H4 (cell line): Measurements from ENCODE around the gene DCTN1. TPM values are rescaled to one million over a fixed set of nuclear protein-coding genes. Genes with fewer than 3 reads are reported as not detected.
"Not testable (repeated sequence)": the region's sequence is repeated elsewhere in the genome, so short reads cannot be mapped to it uniquely, and the experiment has no call there.

ENCODE experiments used
- DNase-seq: peaks from one replicate; pipeline ENCODE4 v3.0.0-alpha.2; 2015; ENCODE audit warnings: low spot score
- total RNA-seq: library from RNA; depleted of rRNA; stranded (reverse); fragments of >200 nt; shearing (Covaris generic); gene quantifications from 2 replicates; pipeline ENCODE4 v1.2.3, GENCODE V29; 2014; rRNA removed

The DCTN1 gene
- 55.1 and 67.2 TPM in 2 replicates for total RNA-seq

DNA sequence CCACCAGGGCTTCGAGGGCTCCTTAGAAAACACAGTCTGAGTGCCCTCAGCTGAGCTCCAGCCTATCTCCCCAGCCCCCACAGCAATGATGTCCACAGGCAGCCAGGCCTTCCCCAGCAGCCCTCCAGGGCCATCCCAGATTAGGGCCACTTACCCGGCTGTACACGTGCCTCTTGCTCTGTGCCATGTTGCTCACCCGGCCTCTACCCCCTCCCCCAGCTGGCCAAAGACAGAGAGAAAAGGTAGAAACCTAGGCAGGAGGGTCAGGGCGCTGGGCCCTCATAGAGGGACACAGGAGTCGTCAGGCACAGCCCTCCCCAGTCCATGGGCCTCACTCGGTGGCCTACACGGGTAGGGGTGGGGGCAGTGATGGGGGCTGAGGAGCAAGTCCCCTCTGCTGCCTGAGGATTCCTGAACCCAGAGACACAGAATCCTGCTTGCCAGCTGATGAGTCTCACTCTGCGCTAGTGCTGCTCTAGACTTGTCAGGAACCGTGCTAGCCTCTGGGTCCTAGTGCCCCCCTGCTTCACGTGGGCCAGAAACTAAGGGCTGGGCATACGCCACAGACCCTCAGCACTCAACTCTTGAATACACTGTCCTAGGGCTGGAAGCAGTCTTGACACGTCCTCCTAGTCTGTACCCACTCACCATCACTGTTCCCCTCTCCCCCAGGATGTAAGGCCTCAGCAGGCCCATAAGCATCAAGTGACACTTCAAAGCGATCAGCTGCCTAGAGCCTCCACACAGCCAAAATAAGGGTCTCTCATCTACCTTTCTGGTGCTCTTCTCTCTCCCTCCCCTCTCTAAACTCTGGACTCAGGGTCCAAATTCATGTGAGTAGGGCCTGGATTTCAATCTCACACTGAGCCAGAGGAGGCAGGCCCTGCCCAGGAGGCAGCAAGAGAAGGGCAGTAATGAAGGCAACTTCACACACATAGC is at the start of gene DCTN1:
TSS of gene DCTN1 (minus strand) at position 461 of the 939 bp plus-strand sequence. CDS start at position 187, 274 bp downstream.
- no peak for DNase-seq

DNA sequence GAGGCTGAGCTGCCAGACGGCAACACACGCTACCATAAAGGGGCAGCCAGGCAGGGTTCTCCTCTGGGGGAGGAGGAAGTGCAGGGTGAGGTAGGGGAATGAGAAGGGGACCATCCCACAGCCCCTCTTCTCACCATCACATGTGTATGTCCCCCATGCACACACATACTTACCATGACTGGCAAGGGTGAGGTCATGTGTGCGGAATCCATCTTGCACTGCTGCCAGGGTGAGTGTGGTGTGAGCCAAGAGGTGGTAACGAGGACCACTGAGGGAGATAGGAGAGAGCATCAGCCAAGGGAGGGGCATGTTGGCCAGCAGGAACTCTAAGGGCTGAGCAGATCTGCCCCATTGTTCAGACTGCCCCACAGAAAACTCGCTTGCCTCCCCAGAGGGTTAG is 48.6 kb upstream of the DCTN1 start:
- no peak for DNase-seq

DNA sequence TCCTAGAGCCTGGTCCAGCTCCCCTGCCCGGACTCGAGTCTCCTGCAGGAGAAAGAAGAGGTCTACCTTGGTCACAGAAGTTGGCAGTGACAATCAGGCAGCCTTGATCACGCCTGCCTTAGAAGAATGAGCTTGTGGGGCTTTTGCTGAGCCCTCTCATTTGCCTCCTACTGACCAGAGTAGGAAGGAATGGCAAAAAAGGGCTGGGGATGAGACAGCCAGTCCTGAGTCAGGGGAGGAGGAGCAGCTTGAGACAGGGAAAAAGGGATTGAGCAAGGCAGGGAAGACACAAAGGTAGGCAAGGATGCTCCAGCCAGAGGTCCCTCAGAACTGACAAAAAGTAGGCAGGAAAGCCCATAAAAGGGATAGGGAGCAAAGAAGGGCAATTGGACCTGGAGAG is 47.4 kb upstream of the DCTN1 start:
- no peak for DNase-seq

DNA sequence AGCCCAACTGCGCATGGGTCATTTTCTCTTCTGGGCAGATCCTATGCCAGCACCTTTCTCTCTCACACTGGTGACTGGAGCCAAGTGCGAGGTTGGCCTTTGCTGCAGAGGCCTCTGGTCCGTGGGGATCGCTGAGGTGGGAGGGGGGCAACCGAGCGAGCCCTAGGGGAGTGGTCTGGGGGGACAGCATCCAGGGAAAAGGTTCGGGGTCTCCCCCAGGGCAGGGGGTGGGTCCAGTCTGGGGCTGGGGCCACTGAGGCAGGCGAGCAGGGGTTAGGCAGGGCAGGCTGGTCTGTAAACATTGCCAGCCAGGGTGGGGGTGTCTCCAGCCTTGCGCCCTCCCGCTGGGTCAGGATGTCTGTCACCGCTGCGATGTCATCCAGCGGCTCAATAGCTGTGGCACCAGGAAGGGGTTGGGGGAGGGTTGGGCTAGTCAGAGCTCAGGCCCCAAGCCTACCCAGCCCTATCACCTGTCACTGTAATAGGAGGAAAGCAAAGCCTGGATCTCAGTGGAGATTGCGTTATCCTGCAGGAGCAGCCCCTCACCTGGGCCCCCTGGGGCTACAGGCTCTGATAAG is 46.2 kb upstream of the DCTN1 start:
- DNase-seq, result no peak

DNA sequence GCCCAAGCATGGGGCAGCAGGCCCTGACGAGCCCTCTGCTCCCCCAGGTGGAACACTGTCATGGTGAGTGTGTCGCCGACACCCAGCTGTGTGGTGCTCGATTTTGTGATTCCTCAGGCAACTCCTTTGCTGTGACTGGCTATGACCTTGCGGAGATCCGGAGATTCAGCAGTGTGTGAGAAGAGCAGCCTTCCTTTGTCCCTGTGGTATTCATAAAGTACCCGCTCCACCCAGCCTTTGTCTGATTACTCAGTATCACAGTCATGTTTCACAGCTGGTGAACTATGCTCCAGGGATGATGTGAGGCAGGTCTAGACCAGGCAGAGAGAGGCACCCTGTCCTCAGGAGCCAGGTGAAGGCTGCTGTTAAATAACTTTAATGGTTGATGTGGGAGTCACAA is 45.4 kb upstream of the DCTN1 start:
- no peak for DNase-seq

DNA sequence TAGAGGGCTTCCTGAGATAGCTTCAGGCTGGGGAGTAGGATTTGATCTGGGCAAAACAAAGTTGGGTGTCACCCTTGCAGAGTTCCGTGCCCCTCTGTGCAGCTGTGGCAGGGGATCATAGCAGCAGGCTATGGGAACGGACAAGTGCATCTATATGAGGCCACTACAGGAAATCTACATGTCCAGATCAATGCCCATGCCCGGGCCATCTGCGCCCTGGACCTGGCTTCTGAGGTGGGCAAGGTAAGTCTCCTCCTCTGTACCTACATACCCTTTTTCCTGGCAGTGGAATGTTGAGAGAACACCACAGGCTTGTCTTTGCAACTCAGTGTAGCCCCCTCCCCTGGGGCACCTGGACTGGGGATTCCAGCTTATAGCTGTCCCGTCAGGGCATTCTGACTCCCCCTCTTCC is 44.9 kb upstream of the DCTN1 start:
- no peak for DNase-seq

DNA sequence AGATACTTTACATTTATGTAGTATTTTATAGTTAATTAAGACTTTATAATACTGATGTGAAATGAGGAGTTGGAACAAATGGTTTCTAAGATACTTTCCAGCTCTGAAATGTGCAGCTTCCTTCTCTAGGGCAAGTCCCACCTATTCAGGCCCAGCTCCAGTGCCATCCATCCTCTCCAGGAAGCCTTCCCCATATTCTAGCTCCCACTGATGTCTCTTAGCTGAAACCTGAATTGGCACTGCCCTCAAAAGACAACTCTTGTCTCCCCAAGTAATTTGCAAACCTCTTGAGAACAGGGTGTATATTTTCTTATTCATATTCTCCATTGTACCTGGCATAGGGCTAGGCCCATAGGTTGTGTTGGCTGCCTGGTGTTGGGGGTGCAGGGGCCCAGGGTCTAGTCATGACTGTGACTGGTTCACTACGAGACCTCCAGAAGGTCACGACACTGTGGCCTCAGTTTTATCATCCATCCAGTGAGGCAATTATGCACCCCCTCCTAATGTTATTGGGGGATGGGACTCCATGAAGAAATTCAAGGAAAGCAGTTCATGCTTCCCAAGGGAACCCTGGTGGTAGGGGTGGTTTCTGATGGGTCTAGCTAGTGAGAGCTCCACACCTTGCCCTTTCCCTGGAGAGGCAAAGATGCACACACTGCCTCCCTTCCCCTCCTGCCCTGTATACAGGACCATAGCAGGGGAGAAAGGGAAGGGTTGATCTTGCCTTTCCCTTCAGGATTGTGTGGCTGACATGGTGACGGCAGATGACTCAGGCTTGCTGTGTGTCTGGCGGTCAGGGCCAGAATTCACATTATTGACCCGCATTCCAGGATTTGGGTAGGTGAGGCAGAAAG is 44.3 kb upstream of the DCTN1 start:
- DNase-seq, result no peak

DNA sequence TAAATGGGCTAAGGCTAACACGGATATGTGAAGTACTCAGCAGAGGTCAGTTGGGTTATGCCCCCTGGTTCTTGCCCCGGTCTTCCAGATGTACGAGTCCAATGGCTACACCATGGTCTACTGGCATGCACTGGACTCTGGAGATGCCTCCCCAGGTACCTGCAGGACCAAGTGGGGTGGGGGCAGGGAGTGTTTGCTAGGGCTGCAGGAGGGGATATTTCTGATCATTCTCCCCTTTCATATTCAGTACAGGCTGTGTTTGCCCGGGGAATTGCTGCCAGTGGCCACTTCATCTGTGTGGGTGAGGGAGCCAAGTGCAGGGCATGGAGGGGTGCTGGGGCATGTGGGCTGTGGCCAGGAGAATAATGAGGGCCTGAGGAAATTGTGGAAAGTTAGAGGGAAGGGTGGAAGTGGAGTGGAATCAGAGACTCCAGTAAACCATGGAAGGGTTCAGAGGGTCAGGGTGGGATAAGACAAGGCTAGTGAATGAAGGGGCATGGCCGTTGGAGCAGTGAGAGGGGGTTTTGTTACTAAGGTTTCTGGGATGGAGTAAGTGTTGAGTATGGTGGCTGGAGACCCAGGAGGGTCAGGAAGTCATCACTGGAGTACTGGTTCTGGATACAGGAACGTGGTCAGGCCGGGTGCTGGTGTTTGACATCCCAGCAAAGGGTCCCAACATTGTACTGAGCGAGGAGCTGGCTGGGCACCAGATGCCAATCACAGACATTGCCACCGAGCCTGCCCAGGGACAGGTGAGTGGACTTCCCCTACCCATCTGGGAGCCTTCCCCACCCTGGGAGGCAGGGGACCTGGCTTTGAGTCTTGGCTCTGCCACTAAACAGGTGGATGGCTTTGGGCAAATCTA is 43.4 kb upstream of the DCTN1 start:
- DNase-seq, result no peak

DNA sequence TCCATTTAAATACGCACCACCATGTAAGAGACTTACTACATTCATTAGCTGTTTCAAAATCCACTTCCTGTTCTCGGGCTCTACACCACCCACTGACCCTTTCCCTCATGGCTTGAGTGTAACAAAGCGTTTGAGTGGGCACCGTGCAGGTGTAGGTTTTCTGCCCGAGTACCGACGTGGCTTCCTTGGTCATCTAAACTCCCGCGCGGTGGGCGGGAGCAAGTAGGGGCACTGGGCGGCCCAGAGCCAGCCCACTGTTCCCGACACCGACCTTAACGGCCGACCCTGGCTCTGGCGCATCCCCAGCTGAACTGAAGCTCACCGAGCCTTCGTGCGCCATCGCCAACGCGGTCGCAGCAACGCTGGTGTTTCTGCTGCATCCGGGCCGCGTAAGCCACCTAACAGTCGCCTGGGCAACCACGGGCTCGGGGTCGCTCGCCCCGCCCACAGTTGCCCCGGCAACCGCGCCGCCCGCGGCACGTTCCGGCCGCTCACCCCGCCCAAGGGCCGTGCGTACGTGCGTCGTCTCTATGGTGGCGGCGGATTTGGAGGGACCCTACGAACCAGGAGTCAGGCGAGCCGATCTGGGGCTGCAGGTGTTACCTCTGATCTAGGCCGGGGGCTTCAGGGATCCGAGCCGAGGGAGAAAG is 41.2 kb upstream of the DCTN1 start, which contains the start of the genes C2orf81 and WDR54:
TSS of gene C2orf81 (minus strand) at position 399 of the 650 bp plus-strand sequence. CDS start at position 340, 59 bp downstream.
TSS of gene WDR54 (plus strand) at position 510 of the 650 bp plus-strand sequence. CDS start 424 bp downstream, outside the sequence.
- DNase-seq, result peak; percentile 83

DNA sequence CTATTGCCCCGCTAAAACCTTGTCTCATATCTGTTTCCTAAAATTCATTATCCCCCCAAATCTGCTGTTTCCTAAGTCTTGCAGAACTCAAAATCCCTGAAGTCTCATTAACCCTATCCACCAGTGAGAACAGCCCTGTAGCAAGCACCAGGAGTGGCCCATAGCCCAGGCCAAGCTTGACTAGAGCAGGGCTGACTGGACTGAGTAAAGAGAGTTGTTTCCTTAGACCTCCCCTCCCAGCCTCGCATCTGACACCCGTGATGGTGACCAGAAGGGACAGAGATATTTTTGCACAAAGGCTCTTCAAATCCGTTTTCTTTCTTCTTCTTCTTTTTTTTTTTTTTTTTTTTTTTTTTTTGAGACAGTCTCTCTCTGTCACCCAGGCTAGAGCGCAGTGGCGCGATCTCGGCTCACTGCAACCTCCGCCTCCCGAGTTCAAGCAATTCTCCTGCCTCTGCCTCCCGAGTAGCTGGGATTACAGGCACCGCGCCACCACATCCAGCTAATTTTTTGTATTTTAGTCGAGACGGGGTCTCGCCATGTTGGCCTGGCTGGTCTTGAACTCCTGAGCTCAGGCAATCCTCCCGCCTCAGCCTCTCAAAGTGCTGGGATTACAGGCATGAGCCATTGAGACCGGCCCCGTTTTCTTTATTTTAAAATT is 40.5 kb upstream of the DCTN1 start:
- not testable (repeated sequence) for DNase-seq

DNA sequence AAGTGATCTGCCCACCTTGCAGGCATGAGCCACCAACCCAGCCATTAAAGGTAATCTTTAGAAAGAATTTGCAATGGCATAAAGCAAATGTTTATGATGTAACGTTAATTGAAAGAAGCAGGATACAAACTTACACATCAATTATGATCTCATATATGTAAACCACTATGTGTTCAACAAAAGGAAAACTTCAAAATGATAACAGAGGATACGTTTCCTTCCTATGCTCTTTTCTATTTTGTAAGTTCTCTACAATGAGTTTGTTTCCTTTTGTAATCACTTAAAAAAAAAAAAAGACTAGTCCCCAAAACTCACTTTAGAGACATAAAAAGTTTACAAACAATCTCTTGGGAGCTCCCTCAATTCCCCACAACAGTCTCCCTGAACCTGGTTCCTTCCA is 39.9 kb upstream of the DCTN1 start:
- DNase-seq, result no peak

DNA sequence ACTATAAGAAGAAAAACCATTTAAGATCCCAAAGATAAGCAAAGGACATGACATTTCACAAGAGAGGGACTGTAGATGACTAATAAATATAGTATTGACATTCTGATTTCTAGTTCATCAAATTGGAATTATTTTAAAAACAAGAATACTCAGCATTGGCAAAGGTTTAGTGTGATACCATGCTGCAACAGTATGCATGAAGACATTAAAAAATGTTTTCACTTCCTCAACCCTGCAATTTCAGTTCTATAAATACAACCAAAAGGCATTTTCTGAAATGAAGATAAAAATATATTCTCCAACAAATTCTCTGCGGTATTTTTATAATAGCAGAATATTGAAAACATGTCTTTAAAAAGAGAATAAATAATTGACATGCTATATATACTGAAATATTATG is 39.2 kb upstream of the DCTN1 start:
- DNase-seq, result no peak

DNA sequence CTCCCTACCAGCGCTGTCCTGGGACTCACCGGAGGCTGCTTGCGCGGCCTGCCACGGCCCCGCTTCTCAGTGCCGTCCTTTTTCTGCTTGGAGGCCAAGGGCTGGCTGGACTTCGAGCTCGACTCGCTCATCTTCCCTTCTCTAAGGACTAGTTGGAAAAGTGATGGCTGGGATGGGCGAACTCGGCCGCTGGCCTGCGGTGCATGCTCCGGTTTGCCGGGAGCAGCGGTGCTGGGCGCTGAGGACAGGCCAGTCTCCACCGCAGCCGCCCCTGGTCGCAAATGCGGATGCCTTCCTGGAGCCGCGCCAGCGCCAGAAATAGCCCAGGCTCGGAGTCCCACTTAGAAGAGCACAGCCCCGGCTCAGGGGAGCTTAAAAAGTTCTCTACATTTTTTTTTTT is 38.2 kb upstream of the DCTN1 start:
- no peak for DNase-seq

DNA sequence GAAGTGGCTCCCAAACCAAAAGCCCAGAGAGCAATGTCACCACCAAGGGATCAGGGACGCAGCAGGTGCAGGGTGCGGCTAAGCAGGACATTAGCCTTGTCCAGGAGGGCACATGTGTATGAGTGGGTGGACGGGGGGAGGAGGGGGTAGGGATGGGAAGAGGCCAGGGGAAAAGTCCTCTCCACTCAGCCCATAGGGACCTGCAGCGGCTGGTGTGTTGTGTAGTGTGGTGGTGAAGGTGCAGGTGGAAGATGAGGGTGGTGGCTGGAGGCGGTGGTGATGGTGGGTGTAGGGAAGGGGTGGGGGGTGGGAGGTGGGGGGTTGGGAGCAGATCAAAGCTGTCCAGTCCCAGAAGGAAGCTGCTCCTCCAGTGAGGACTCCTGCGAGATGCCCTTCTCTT is 37.7 kb upstream of the DCTN1 start:
- DNase-seq, result no peak

DNA sequence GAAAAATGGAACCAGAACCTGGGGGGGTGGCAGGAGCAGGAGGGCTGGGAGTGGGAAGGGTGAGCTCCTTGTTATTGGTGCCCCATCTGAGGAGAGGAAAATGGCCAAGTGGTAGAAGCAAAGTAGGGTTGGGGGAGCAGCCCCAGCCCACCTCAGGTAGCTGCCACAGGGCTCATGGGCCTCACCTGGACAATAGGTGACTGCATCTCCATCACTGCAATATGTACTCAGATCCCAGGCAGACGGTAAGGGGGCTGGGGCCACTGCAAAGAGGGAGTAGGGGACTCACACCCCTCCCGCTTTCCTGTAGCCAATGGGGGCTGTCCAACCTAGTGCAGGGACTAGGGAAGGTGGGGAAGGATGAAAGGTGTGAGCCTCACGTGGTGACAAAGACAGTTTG is 37.1 kb upstream of the DCTN1 start:
- no peak for DNase-seq

DNA sequence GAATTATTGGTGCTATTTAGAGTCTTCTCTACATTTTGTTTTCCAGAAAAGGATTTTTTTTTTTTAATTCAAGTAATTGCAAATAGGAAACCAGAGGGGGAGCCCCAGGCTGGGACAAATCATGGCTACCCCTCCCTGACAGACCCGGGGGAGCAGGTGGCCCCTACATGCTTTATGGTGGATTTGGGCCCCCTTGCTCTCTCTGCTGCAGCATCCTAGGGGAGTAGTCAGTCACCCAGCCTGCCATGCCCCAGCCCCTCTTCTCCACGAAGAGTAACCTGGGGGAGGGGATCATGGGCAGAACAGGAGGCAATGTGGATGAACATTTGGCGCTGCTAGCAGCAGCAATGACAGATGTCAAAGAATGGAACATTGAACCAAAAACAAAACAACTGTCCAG is 36.7 kb upstream of the DCTN1 start:
- DNase-seq, result no peak

DNA sequence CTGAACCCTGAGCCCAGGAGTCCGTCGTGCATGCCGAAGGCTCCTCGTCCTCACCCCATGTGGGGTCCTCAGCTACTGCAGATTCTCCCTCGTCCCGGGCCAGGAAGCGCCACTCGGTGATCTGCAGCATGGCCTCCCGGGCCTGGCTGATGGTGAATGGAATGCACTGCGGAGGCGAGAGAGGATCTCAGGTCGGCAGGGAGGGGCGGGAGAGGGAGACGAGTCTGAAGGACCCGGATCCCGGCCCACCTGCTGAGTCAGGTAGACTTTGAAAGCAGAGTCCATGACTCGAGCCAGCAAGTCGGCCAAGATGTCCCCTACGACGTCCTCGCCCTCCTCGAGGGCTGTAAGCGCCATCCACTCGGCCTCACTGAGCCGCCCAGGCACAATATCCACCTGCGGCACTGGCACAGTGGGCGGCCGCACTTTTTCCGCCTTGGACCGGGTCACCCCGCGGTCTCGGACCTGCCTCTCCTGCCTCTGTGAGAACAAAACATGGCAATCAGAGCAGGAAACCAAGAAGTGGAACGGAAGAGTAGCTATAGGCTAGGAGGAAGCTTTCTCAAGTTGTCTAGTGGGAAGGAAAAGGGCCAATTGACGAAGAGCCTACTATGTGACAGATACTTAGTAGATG is 35.8 kb upstream of the DCTN1 start:
- no peak for DNase-seq

DNA sequence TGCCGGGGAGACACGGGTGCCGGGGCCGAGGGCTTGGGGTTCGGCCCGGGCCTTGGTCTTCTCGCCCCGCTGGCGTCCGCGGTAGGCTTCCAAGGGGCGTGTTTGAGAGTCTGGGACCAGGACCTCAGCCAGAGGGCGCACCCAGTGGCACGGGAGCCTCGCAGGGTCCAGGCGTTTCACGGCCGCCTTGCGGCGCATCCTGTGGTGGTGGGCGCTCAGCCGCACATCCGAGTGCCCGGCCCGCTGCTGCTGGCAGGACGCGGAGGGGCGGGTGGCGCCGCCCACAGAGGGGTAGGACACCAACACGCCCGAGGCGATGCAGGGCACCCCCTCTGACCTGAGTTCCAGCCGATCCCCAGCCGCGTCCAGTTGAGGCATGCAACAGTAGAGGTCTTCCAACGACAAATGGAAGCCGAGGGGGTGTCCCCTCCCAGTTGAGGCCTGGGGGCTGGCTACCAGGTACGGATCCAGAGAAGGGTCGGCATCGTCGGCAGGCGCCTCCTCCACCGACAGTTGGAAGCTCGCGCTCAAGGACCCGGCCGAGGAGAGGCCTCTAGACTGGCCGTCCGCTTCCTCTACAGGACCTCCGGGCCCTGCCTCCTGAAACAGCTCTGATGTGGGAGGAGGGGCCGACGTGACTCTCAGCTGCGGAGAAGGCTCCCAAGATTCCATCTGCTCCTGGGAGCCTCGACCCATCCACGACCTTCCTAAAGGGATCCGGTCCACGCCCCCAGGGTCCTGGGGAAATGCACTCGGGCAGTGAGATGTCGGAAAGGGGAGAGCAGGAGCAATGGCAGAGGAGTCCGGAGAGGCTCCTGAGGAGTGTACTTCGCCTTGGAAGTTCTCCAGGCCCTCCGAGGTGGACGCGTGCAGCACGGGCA is 35.0 kb upstream of the DCTN1 start:
- DNase-seq, result no peak
